GM12892 (cell line): ENCODE results near the gene COL23A1.
"Not testable (repeated sequence)": the region's sequence is repeated elsewhere in the genome, so short reads cannot be mapped to it uniquely, and the experiment has no call there.

Source experiments
- DNase-seq: peaks from one replicate; pipeline ENCODE4 v3.0.0; 2011; ENCODE audit not compliant: insufficient read length
- FAIRE-seq: peaks from 2 replicates; lab custom pipeline; 2011; peaks lifted over from hg19 to GRCh38; lab: Jason Lieb, UNC
- POLR2A ChIP-seq: IDR thresholded peaks from 2 replicates; pipeline ENCODE4 v1.6.1; 2011; ENCODE audit warnings: low read depth, low read length, control low read depth
- POLR2AphosphoS5 ChIP-seq: IDR thresholded peaks from 2 replicates; pipeline ENCODE4 v1.6.1; 2011; ENCODE audit warnings: low read depth, low read length, control low read depth
- TAF1 ChIP-seq: IDR thresholded peaks from 2 replicates; pipeline ENCODE4 v1.6.1; 2011; ENCODE audit warnings: low read depth, mild to moderate bottlenecking, control low read depth, low read length, borderline replicate concordance

Gene COL23A1

GRCh38 chr5:178231539-178232123 lies 358.6 kb downstream of the COL23A1 start:
- FAIRE-seq (no peak), DNase-seq (no peak)
- TF ChIP-seq POLR2A: no peak
- no peak for TF ChIP-seq TAF1
- no peak for TF ChIP-seq POLR2AphosphoS5

GRCh38 chr5:178230879-178231538 lies 359.2 kb downstream of the COL23A1 start:
- no peak for FAIRE-seq
- DNase-seq: no peak
- TF ChIP-seq POLR2AphosphoS5: no peak
- no peak for TF ChIP-seq TAF1
- TF ChIP-seq POLR2A: no peak

- DNase-seq: no peak
- TF ChIP-seq TAF1: no peak
- no peak for TF ChIP-seq POLR2A
- no peak for TF ChIP-seq POLR2AphosphoS5
- FAIRE-seq: no peak
Observed at GRCh38 chr5:178229861-178230260, 360.3 kb downstream of the COL23A1 start.

GRCh38 chr5:178229111-178229510 lies 361.1 kb downstream of the COL23A1 start:
- DNase-seq, FAIRE-seq: not testable (repeated sequence)

- FAIRE-seq (no peak), DNase-seq (no peak)
- TF ChIP-seq POLR2A: no peak
- TF ChIP-seq TAF1: no peak
- no peak for TF ChIP-seq POLR2AphosphoS5
Observed at GRCh38 chr5:178228609-178229008, 361.6 kb downstream of the COL23A1 start.

- TF ChIP-seq POLR2AphosphoS5 (no peak), POLR2A (no peak), TAF1 (no peak)
- FAIRE-seq (no peak), DNase-seq (no peak)
Observed at GRCh38 chr5:178227929-178228328, 362.3 kb downstream of the COL23A1 start.

GRCh38 chr5:178227138-178227659 lies 363.0 kb downstream of the COL23A1 start:
- DNase-seq (no peak), FAIRE-seq (no peak)
- TF ChIP-seq POLR2AphosphoS5 (no peak), TAF1 (no peak), POLR2A (no peak)

- no peak for FAIRE-seq
- TF ChIP-seq POLR2AphosphoS5: no peak
- TF ChIP-seq TAF1: no peak
- TF ChIP-seq POLR2A: no peak
- DNase-seq: no peak
Observed at GRCh38 chr5:178225174-178225573, 365.0 kb downstream of the COL23A1 start.

- DNase-seq (no peak), FAIRE-seq (no peak)
- TF ChIP-seq POLR2A: no peak
Observed at GRCh38 chr5:178224403-178224802, 365.8 kb downstream of the COL23A1 start.

GRCh38 chr5:178223828-178224335 lies 366.3 kb downstream of the COL23A1 start:
- no peak for TF ChIP-seq TAF1
- TF ChIP-seq POLR2A: no peak
- no peak for TF ChIP-seq POLR2AphosphoS5
- no peak for FAIRE-seq
- no peak for DNase-seq

- TF ChIP-seq TAF1: no peak
- TF ChIP-seq POLR2AphosphoS5: no peak
- 0 out of 2 replicates have a peak, but pooled peaks have one; percentile 15 for TF ChIP-seq POLR2A
- no peak for DNase-seq
- no peak for FAIRE-seq
Observed at GRCh38 chr5:178223196-178223773, 366.9 kb downstream of the COL23A1 start.

GRCh38 chr5:178222292-178222691 lies 367.9 kb downstream of the COL23A1 start:
- TF ChIP-seq POLR2AphosphoS5 (no peak), TAF1 (no peak), POLR2A (no peak)
- FAIRE-seq: no peak
- DNase-seq: no peak
